ENCODE measurements around the gene CNOT1.

Gene CNOT1

GRCh38 chr16:58487566-58488351, 141.9 kb downstream of the CNOT1 start (continued):
- TF ChIP-seq ZBTB44 (tag by site-specific recombination; IDR thresholded peaks at IDR 0.05) (no peak), ZBTB20 (tag by site-specific recombination; IDR thresholded peaks at IDR 0.05) (peak; percentile 27; the same call in 1 of the 2 replicates), ZBTB8A (tag by site-specific recombination; IDR thresholded peaks at IDR 0.05) (0 out of 2 replicates have a peak, but pooled peaks have one; percentile 10), ZSCAN30 (tag by site-specific recombination; IDR thresholded peaks at IDR 0.05) (peak; percentile 79; the same call in 1 of the 2 replicates), ZNF548 (tag by site-specific recombination; IDR thresholded peaks at IDR 0.05) (no peak), SCRT2 (tag by site-specific recombination; IDR thresholded peaks at IDR 0.05) (0 out of 2 replicates have a peak, but pooled peaks have one; percentile 31), OSR2 (tag by site-specific recombination; IDR thresholded peaks at IDR 0.05) (no peak), CTCF (tag by site-specific recombination; IDR thresholded peaks at IDR 0.05) (peak; percentile 99), ZNF629 (tag by site-specific recombination; IDR thresholded peaks at IDR 0.05) (0 out of 2 replicates have a peak, but pooled peaks have one; percentile 13), ZNF654 (tag by site-specific recombination; IDR thresholded peaks at IDR 0.05; ENCODE audit: low read depth) (peak; percentile 76), KLF1 (tag by site-specific recombination; IDR thresholded peaks at IDR 0.05) (peak; percentile 56; the same call in 1 of the 2 replicates), MYNN (tag by site-specific recombination; IDR thresholded peaks at IDR 0.05; ENCODE audit: borderline replicate concordance) (no peak), ZNF660 (tag by site-specific recombination; IDR thresholded peaks at IDR 0.05) (peak; percentile 75; the same call in 1 of the 2 replicates), ZIC2 (tag by site-specific recombination; IDR thresholded peaks at IDR 0.05) (peak; percentile 62), ZNF843 (tag by site-specific recombination; IDR thresholded peaks at IDR 0.05) (no peak), BCL11A (tag by site-specific recombination; IDR thresholded peaks at IDR 0.05; ENCODE audit: low read depth) (no peak), PRDM10 (tag by site-specific recombination; IDR thresholded peaks at IDR 0.05) (peak; percentile 41), ZFP37 (tag by site-specific recombination; IDR thresholded peaks at IDR 0.05) (0 out of 2 replicates have a peak, but pooled peaks have one; percentile 39), PATZ1 (tag by site-specific recombination; IDR thresholded peaks at IDR 0.05) (0 out of 2 replicates have a peak, but pooled peaks have one; percentile 15), ZNF768 (tag by site-specific recombination; IDR thresholded peaks at IDR 0.05) (peak; percentile 99), KLF17 (tag by site-specific recombination; IDR thresholded peaks at IDR 0.05) (peak; percentile 47; the same call in 1 of the 2 replicates), ZEB2 (tag by site-specific recombination; IDR thresholded peaks at IDR 0.05) (0 out of 2 replicates have a peak, but pooled peaks have one; percentile 37), ZNF600 (tag by site-specific recombination; IDR thresholded peaks at IDR 0.05) (peak; percentile 96), AEBP2 (tag by site-specific recombination; IDR thresholded peaks at IDR 0.05; ENCODE audit: borderline replicate concordance) (no peak)
